OCI-M2 (cell line): ENCODE data around the gene HOTAIR.

Source experiments
- DNase-seq: peaks from one replicate; lab custom pipeline; 2025; ENCODE audit not compliant: unreplicated experiment; lab: John Stamatoyannopoulos, UW

The HOTAIR gene

DNA sequence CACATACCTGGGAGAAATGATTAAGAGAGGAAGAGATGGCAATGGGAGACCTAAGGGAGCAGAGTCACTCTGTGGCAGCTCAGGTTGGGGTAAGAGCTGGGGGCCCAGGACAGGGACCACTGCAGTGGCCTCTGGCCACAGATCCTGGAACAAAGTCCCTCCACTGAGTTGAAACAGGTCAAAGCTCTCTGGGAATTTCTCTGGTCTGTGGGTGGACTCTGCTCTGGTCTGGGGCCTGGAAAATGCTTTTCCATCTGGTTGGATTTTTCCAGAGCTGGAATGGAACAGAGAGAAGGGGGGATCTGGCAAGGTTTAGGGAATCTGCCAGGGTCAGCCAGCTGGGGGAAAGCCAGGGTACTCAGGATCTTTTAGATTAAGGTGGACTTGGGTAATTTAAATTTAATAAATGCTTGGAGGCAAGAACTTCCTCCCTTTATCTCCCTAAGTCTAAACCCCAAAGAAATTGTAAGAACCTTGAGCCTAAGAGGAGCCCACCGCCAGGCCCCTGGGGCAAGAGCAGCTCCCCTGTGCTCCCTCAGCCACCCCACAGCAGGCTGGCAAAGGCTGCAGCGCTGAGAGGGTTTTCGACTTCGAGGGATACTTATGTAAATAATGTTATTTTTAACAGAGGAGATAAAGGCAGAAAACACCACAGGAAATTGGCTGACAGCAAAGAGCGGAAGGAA, 13.9 kb upstream of the HOTAIR start:
- DNase-seq = no peak

DNA sequence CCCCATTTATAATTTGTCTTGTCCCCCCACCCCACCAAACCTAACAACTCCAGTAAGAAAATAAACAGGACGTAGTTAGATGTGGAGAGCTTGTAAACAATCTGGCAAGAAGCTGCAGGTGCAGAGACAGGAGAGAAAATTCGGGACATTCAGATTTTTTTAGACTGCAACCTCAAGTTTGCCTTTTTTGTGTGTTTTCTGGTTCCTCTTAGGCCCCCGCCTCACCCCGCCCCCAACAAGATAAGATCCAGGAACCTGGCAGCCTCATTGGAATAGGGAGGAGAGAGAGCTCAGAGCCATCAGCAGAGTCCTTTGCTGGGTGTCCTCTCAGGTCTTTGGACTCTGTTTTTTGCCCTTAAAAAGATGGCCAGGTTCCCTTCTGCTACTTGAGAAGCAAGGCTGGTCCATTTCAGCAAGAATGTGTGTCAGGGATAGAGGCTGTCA, 13.1 kb upstream of the HOTAIR start:
- DNase-seq = no peak

DNA sequence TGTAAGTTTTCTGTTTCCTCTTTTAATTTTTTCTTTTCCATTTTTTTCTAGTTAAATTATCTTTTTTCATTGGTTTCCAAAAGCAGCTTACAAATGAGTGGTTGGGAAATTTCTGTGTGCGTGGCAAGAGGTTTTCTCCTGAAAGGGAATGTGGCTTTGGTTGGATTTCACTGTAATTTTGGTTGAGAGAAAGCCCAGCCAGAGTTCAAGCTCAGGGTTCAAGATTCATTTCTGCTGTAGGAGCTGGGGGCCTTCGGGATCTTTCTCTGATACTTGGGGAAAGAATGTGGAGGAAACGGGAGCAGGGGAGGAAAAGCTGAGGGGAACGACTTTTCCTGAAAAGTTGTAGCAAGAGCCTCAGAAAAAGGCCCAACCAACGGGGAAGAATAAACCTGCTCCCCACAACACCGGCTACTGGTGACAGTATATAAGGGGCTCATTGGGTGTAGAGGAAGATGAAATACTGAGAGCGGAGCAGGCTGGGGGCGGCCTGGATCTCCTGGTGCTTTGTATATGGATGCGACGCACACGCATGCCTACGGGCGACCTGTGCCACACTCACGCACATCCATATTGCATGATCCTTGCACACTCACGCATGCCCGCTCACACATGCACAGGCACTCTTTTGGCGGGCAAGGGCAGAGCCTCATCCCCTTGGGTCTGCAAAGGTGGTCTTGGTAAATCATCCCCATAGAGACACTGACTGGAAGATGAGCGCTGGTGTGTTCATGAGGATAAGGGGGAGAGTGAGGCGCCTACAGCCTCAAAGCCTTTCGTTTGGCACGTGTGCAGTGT, 12.1 kb upstream of the HOTAIR start:
- DNase-seq = no peak

DNA sequence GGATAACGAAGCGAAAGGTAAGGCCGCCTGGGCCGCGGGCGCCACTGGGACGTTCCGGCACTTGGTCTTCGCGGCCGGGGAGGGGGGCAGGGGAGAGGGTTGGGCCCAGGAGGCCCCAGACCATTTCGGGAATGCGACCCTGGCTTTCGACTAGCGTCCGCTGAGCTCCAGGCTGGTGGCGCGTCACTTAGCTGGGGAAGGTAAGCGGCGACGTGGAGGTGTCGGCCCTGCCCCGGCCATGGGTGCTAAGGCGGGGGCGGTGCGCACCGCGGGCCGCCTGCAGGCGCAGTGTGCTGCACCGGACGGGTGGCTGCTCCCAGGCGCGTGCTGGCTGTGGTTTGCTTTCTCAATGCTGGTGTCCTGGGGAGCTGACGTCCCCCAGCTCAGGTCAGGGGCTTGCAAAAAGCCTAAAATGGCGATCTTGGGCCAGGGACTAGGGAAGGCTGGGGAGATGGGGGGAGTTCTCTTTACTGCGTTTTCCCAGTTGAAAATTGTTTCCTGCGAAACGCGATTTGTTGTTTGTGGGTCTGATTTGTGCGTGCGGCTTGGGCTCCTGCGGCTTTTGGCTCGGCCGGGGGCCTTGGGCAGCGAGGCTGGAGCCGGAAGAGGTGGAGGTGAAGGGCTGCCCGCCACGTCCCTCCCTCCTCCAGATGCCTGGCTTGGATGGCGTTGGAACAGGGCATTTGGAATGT, 11.4 kb upstream of the HOTAIR start:
- no peak for DNase-seq

DNA sequence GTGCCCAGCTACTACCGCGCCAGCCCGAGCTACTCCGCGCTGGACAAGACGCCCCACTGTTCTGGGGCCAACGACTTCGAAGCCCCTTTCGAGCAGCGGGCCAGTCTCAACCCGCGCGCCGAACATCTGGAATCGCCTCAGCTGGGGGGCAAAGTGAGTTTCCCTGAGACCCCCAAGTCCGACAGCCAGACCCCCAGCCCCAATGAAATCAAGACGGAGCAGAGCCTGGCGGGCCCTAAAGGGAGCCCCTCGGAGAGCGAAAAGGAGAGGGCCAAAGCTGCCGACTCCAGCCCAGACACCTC, 10.9 kb upstream of the HOTAIR start:
- no peak for DNase-seq

DNA sequence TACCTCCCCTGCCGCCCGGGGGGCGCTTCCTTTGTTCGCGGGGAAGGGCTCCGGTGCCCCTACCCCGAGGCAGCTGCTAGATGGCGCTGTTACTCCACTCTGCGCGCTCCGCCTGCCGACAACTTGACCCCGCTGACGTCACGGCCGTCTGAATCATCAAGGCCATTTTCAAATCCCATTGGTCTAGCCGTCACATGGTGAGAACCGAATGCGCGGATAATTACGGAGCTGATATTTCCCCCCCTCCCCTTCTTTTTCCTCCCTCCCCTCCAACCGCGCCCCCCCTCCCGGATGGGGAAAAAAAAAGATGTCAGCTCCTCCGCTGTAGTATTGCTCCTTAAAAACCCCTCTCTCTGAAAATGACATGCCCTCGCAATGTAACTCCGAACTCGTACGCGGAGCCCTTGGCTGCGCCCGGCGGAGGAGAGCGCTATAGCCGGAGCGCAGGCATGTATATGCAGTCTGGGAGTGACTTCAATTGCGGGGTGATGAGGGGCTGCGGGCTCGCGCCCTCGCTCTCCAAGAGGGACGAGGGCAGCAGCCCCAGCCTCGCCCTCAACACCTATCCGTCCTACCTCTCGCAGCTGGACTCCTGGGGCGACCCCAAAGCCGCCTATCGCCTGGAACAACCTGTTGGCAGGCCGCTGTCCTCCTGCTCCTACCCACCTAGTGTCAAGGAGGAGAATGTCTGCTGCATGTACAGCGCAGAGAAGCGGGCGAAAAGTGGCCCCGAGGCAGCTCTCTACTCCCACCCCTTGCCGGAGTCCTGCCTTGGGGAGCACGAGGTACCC, 10.3 kb upstream of the HOTAIR start, which contains the start of gene HOXC10:
TSS of gene HOXC10 (plus strand) at position 246 of the 791 bp plus-strand sequence. CDS start at position 360, 114 bp downstream.
- no peak for DNase-seq

DNA sequence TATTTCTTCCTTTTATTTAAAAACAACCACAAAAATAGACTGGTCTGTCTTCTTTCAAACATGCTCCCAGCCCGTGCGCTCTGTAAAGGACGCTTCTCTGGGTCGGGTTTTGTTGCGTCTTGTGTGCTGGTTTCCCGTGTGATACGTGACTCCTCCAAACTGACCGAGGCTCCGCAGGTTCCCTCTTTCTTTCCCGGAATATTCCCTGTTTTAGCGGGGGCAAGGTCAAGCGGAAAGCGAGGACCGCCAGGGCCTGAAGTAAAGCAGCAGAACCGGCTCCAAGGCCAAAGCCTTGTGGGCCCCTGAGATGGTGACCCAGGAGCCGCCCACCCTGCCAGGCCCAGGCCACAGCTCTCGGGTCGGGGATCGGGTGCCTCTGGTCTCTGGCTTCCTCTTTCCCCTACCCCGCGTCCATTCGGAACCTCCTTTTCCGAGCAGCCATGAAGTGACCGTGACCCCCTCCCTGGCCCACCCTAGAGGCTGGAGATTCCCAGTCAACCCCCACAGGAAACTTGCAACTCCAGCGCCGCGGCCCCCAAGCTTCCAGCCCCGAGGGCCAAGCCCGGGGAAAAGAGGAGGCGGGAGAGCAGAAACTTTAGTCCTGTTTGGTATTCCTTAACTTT, 9.3 kb upstream of the HOTAIR start:
- DNase-seq = no peak

DNA sequence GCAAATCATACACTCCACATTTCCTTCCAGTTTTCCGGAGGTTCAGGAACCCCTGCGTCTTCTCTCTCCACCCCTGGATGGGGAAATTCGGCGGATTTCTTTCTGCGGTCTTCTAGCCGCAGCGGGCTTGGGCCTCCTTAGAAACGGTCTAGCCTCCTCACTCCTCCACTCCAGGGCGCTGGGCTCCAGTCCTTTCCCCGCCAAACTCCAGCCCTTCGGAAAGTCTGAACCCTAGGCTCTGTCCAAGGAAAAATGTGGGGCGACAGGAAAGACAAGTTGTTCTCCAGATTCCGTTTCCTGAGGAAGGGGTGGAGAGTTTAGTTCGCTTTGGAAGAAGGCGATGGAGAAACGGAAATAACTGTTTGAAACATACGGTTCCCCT, 8.8 kb upstream of the HOTAIR start:
- no peak for DNase-seq

DNA sequence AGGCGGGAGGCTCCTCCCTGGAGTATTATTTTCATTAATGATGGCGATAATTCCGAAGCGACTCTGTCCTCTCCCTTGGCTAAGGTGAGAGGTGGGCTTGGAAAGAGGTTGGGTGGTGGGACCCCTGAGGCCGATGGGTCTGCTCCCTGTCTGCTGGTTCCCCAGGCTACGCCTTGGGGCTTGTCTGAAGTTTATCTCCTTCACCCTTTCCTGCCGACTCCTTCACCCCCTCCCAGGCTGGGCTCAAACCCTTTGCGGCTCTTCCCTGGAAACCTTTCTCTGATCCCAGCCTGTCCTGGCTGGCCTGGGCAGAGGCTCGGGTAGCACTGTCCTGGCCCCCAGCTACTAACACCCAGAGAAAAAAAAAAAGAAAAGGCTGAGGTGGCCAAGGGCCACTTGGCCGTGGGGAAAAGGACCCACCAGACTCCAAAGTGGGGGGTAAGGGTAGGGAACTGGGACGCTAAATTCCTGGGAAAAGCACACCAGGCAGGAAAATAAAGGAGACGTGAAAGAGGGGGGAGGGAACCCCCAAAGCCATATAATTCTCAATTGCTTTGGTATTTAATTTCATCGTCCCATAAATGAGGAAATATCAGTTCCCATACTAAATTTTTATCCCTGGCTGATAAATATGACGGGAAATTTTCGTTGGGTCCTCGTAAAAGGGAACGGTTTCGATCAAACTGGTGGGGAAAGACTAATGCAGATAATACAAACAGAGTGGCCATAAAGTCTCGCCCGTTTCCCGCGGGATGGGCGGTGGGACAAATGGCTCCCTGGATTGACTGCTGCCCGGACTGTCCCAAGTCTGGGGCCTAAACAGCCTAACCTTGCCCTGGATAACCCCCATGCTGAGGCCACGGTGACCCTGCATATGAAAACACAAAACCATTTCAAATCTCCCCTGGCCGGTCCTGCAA, 8.2 kb upstream of the HOTAIR start:
- DNase-seq = no peak

DNA sequence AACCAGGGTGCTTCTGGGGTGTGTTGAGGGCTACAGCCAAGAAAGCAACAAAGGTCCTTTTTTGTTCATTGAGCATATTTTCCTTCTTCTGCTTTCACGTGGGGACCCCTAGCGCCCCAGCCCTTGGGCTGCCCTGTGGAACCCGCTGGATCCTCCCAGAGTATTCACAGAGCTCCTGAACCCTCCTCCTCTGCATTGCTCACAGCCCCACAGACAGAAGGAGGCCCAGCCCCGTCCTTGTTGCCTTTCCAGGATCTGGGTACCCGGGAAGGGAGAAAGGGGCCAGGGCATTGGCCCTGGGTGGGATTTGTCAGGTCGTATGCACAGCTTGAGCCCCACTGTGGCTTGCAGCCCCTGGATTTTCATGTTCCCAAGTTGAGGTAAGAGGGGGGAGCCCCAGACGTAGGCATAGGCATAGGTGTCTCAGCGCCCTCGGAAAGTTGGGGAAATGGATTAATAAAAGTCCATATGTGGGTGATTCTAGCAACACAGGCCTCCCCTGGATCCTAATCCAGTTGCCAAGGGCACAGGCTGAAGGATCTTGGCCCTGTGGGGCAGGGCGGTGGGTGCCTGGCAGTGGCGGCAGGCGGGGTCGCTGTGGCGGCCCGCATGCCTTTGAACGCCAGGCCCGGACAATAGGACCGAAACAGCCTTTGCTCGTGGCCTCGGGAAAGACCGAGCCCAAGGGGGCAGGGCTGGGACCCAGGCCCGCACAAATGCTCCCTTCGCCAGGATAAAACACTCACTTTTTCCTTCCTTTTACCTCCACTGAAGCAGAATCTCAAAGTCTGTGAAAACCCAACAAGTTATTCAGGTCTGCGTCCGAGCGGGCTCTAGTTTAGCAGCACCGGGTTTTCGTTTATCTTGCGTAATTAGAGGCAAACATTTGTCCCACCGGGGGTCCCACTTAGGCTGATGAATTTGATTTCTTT, 7.1 kb upstream of the HOTAIR start:
- no peak for DNase-seq

DNA sequence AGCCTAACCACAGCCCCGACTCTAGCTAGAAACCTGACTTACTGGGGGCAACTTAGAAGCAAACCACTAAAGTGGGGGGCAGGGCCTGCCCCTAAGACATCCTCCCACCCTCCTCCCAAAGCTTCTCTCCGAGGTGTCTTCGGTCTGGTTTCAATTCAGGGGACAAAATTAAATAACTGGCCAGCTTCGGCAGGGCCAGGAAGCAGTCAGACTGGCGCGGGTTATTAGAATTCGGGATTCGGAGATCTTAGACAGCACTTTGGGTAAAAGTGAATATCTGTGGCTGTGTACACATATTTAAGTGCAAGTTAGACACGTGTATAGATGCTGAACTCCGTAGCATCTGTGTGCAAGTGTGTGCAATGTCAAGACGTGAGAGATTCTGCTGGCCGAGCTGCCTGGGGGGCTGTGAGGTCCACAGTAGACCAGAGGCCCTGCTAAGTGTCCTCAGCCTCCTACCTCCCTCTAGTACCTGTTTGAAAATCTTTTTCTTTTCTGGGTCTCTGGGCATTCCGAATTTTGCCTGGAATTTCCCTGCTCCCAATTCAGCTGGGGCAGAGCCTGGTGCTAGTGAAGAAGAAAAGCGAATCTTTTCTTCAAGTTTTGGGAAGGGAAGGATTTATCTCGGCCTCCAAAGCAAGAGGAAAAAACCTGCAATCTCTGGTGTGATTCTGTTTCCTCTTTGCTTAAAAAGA, 6.2 kb upstream of the HOTAIR start:
- no peak for DNase-seq

DNA sequence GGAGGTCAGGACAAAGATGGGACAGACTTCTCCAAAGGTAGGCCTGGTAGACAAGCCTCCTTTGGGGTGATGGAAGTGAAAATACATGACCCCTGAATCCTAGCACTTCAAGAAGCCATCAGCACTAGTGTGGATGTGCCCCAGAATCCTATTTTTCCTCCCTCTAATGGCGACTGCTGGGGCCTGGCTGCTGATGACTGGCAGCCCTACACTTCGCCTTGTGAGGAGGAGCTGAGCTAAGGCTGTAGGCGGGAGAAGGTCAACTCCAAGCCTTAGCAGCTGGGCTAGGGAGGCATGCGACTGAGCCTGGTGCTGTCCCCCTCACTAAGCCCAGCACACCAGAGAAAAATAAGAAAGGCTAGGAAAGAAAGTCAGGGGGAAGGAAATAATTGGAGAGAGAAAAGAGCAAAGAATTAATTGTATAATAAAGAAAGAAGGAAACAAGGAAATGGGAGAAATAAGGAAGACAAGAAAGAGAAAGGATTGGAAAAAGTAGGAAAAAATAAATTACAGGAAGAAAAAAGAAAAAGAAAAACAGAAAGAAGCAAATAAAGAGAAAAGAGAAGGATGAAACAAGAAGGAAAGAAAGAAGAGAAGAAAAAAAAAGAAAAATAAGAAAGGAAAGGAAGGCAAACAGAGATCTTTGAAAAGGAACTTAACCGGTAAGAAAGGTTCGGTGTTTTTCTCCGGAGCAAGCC, 5.5 kb upstream of the HOTAIR start:
- no peak for DNase-seq

DNA sequence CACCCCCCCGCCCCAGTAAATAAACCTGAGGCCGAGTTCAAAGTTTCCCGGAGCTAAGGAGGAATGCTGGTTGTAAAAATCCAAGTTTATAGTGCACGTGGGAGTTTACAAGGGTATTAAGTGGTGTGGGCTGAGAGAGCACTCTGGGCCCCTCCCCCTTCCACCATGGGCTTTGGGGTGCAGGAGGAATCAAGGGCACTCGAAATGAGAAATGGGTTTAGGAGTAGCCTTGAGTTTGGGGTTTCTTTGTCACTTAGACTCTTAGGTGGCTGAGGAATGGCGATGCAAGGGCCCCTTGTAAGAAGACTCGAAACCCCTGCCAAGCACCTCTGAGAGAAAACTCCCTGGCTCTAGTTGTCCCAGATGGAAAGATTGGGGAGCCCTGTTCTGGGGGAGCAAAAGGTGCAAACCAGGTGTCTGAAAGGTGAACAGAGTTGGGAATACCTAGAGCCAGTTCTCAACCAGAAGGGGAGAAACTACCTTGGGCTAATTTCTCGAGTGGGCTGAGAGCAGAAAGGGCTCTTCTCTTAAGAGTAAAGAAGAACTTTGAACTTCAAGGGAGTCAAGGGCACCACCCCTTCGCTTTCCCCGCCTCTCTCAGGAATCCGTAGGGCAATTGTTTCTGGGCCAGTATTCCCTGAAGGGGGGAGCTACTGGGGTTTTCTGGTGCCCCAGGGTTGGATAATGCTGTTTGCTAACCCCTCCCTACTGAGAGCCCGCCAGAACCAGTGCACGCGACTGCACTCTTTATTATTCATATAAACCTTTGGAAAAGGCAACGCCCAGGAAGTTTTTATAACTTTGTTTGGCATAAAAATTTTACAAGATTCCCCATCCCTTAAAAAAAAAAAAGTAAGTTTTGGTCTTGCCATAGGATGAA, 4.0 kb upstream of the HOTAIR start:
- DNase-seq = no peak

DNA sequence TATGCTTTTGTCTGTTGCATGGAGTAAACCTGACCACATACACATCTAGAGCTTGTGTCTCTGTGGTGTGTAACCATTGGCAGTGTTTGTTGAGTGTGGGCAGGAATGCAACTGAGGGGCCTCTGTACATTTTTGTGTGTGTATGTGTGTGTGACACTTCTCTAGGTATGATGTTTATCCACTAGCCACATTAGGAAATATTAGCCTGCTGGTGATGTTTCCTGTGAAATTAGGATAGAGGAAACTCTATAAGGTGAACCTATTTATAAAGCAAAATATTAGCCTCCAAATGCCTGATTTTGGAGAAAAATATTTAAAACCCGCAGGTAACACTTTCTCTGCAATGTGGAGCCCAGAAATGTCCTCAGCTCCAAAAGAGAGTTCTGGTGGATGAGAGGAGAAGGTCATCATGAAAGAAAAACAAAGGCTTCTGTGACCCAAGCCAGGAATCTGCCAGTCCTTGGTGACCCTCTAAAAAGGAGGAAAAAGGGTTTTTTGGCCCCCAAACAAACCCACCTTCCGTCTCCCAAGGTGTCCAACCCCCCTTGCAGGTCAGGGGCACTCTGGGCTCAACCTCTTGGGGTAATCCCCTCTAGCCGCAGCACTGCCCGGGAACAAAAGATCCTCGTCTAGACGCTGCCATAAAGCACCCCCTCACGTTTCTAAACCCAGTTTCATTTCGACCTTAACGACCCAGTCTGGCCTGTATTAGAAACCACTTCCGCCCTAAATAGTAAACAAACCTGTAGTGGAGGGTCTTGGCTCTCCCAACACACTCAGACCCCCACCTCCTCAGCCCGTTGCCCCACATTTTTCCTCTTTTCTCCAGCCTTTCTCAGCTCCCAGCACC, 3.1 kb upstream of the HOTAIR start:
- DNase-seq = no peak

DNA sequence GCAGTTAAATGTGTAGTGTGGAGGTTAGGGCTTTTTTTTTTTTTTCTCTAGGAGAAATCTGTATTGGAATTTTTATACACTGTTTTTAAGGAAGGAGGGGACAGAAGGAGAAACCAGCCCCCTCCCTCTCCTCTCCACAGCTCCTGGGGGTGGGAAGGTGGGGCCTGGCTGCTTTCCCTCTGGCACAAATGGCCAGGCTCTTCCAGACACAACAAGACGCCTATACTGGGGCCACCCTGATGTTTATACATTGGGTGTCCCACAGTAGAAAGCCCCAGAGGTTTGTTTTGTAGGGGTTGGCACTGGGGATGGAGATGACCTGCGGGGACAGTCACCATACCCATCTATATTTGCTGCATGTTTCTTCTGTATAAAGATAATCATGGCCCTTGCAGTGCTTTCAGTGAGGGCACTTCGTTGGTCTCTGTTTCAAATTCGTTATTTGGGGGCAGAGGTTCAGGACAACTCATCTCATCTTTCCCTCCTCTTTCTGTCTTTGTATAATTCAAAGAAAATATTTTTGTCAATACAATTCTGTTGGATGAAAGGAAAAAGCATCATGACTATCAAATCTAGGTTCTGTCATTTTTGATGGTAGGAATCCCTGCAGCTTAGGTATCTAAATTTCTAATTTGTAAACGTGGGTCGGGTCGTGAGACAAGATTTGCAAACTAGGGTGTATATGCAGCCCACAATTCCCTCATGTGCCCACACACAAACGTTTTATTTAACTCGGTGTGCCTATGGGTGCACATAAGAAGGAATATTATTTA, 2.3 kb upstream of the HOTAIR start:
- no peak for DNase-seq
